Erythroblast (primary cell): Measurements from ENCODE around the gene PLAC9.

ENCODE experiments used
- GATA1 ChIP-seq: IDR thresholded peaks from 2 replicates; pipeline ENCODE4 v1.6.1; 2011; ENCODE audit warnings: low read depth, mild to moderate bottlenecking, control low read depth, low read length, moderate library complexity
- POLR2A ChIP-seq: IDR thresholded peaks from 2 replicates; pipeline ENCODE4 v1.6.1; 2011; ENCODE audit warnings: mild to moderate bottlenecking, low read length

DNA sequence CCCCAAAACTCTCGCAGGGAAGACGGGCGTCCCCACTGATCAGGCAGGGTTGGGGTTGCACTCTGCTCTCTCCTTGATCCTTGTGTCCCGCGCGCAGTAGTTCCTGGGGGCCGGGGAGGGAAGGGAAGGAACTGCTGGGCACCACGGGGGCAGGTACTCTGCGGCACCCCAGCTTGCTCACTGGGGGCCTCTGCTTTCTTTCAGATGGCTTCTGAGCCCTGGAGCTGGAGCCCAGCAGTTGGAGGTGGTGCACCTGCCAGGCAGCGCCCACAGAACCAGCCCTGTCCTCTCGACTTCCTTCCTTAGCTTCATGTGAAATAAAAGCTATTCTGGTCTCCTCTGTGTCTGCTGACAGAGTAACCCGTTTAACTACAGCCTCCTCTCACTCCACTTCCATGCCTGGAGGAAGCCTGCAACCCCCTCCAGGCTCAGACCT lies 12.2 kb downstream of the PLAC9 start:
- TF ChIP-seq POLR2A (no peak), GATA1 (no peak)
